ENCODE measurements around the gene TGFB1.
"Not testable (repeated sequence)": the region's sequence is repeated elsewhere in the genome, so short reads cannot be mapped to it uniquely, and the experiment has no call there.

The TGFB1 gene

DNA sequence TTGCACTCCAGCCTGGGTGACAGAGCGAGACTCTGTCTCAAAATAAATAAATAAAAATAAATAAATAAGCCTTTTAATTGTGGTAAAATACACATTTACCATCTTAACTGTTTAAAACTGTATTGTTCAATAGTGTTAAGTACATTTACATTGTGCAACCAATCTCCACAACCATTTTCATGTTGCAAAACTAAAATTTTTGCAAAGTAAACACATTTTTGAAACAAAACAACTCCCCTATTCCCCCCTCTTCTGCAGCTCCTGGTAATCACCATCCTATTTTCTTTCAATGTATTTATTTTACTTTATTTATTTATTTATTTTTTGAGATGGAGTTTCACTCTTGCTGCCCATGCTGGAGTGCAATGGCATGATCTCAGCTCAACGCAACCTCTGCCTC, 16.0 kb upstream of the TGFB1 start:
- DNase-seq (ENCODE audit: low read depth), result no peak

DNA sequence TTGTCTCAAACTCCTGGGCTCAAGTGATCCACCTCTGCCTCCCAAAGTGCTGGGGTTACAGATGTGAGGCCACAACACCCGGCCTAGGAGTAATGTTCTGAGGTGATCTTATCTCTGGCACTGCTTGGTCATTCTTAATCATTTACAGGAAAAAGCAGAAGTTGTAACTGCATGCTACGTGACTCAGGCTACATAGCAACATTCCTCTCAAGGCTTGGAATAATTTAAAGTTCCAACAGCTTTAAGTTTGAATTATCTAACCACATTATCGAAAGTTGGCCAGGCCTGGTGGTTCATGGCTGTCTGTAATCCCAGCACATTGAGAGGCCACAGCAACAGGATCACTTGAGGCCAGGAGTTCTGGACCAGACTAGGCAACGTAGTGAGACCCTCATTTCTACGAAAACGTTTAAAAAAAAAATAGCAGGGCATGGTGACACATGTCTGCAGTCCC, 14.2 kb upstream of the TGFB1 start:
- peak; percentile 69 for DNase-seq (ENCODE audit: low read depth)

DNA sequence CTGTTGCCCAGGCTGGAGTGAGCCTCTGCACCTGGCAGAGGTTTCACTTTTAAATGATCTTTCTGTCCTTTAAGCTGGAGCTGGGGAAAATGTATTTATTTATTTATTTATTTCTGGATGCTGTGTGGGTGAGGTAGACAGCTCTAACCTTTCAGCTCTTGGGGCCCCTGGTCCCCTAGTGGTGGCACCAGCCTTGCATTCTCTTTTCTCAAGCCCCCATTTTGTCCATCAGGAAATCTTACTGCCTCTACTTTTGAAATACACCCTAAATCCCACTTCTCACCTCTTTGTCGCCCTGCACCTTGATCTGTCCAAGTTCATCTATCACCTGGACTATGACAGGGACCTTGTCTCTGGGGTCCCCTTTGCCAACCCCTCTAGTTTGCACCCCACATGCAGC, 12.4 kb upstream of the TGFB1 start:
- DNase-seq (ENCODE audit: low read depth), result no peak

DNA sequence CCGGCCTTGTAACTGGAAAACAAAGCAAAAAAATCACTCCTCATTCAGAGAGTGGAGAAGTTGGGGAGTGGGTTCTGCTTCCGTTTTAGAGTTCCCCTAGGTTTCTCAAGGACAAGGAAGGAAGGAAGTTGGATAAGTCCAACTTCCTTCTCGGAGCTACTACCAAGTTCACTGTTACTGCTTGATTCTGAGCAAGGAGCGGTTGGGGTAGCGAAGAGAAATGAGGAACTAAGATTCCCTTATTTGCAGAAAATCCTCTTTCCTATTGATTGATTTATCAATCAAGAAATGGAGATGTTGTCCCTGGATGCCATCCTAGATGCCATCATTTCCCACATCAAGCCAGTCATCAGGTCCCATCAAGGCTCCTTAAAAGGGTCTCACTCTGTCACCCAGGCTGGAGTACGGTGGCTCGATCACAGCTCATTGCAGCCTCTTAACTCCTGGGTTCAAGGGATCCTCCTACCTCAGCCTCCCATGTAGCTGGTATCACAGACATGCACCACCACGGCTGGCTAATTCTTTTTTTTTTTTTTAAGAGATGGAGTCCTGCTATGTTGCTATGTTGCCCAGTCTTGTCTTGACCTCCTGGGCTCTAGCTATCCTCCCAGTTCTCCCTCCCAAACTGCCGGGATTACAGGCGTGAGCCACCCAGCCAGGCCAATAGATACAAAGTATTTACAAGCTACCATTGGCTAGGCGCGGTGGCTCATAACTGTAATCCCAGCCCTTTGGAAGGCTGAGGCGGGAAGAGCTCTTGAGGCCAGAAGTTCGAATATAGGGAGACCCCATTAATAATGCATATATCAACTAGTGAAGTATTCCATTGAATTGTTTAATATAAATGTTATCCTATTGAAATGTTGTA, 11.0 kb upstream of the TGFB1 start:
- no peak for DNase-seq (ENCODE audit: low read depth)

DNA sequence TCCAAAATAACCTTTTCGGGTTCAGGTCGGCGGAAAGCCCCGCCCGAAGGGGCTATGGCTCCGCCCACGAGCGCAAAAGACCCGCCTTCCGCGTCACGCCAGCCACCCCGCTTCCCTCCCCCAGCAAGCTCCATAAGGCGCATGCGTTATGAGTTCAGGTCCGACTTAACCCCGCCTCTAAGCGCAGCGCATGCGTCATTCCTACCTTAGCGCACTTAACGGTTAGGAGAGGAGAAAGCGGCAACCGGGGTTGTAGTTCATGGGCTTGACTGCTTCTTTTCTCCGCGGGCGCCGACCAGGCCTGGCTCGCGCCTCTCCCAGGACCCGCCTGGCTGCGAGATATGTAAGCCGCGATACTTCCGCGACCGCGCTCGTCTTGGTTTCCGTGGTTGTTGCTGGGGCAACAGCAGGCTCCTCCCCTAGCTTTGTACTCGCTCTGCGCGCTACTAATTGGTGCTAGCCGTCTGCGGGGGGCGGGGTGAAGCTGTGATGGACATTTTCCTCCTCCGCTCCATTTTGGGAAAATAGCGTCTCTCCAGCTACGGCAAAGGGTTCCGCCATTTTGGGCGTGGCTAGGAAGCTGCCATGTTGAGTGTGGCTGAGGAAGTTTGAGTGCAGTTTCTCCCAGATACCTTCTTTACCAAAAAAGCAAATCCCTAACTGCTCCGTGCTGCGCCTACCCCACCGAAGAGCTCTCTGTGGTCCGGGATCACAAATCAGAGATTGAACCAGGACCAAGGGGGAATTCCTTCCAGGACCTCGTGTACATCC, 10.2 kb upstream of the TGFB1 start, which contains the start of gene B9D2:
Gene B9D2 (minus strand): TSS at position 397 of the 771 bp plus-strand sequence. CDS start 630 bp downstream, outside the sequence.
- DNase-seq (ENCODE audit: low read depth), result peak; percentile 98

DNA sequence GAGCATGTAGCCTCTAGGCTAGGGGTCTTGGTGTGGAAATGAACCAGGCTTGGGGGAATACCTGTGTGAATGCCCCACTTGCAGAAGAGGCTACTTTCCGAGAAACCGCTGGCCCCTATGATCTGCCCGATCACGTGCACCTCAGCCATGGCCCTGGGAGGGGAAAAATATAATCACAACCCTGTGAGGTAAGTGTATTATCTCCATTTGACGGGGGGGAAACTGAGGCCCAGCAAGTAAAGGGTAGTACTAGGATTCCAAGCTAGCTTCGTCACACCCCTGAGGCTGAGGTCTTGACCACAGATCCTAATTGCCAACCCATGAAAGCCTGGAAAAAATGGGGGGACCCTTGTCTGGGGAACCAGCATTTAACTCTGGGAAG, 9.6 kb upstream of the TGFB1 start:
- DNase-seq (ENCODE audit: low read depth), result no peak

DNA sequence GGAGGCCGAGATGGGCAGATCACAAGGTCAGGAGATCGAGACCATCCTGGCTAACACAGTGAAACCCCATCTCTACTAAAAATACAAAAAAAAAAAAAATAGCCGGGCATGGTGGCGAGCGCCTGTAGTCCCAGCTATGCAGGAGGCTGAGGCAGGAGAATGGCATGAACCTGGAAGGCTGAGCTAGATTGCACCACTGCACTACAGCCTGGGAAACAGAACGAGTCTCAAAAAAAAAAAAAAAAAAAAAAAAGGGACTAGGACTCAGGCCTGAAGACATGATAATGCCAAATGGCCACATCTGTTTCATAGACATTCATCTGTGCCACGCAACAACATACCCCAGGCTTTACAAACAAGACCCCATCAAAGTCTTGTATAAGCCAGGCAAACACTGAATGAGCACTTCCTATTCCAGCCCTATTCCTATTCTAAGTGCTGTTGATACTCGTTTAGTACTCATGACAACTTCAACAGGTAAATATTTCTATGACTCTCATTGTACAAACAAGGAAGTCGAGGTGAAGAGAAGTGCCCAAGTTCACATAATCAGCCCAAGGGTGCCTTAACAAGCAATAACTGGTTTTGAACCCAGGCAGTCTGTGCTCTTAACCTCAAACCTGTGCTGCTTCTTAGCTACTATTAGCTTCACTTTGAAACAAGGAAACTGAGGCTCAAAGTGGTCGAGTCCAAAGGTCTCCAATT, 8.6 kb upstream of the TGFB1 start:
- no peak for DNase-seq (ENCODE audit: low read depth)

DNA sequence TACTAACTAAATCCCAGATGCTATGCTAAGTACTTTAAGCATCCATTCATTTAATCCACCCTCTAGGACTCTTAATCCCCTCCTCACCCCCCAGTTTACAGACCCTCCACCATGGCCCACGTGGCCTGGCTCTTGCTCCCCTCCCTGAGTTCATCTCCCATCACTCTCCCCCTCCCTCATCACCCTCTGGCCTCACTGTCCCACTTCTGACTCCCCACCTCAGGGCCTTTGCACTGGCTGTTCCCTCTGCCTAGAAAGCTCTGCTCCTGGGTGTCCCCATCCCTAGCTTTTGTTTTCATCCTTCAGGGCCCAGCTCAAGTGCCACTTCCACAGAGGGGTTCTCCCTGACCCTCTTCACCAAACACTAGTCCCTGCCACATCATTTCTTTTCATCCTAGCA, 6.0 kb upstream of the TGFB1 start:
- DNase-seq (ENCODE audit: low read depth), result no peak

DNA sequence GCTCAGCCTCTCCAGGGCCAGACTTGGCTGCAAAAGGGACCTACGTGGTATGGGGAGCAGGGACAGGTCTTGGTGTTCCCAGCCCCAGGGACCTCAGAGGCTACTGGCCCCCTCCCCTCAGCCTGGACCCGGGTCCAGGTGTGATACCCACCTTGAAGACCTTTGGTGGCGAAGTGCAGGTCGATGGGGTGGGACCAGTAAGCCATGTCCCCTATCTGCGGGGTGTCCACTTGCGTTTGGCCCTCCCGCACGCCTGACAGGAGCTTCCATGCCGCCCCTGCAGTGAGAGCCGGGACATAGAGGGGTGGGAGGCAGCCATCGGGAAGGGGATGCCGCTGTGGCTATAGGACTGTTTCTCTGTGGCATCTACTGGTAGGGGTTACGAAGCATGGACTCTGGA, 4.0 kb upstream of the TGFB1 start:
- DNase-seq (ENCODE audit: low read depth), result no peak

DNA sequence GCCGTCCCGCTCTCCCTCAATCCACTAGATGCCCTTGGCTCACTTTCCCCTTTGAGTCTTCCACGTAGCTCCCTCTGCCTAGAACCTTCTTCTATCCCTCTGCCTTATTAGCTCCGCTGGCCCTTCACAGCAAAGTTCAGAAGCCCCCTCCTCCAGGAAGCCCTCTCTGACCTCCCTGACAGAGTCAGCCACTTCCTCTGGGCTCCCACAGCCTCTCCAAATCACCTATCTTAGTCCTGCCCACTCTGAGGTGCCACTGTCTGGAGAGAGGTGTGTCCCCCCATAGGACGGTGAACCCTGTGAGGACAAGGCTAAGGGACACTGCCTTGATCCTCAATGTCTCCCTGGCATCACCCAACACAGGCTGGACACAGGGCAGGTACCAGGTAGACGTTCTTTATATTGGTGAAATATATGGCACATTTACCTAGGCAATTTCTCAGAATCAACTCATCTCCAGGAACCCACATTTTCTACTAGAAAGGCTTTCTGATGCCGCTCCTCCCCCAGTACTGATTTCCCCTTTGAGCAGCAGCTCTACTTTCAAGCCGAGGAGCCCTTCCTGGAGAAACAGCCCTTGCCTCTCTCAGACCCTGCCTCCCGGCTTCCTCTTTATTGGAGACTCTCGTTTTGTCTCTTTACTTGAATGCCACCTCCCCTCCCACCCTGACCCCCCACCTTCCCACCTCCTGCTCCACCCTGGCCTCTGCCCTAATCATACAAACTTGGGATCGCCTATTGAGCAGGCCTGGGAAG, 3.4 kb upstream of the TGFB1 start:
- DNase-seq (ENCODE audit: low read depth), result no peak

DNA sequence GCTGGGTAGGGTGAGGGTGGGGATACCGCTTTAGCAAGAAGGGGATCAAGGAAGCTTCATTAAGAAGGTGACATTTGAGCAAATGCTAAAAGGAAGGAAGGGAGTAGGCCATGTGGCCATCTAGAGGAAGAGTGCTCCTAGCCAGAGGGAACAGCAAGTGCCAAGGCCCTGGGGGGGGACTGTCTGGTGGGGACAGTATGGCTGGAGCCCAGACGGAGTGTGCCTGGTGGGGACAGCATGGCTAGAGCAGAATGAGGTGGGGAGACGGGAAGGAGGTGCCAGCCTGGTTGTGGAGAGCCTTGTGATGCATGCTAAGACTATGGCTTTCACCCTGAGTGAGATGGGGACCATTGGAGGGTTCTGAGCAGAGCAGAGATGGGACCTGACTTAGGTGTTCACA, 2.1 kb upstream of the TGFB1 start:
- DNase-seq (ENCODE audit: low read depth), result no peak

DNA sequence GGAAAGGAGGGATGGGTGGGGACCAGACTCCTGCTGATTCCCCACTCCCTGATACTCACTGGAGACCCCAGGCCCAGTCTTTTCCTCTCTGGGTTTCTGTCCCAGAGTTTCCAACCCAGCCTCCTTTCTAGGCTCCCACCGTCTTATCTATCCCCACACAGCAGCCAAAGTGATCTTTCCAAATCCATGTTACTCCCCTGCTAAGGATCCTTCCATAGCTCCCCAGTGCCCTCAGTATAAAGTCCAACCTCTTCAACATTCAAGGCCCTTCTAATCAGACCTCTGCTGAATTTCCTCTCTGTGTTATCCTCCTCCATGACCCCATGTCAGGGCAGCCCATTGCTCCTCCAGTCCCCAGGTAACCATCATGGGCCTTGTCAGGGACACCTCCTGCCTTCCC, 1.3 kb upstream of the TGFB1 start:
- DNase-seq (ENCODE audit: low read depth), result no peak

DNA sequence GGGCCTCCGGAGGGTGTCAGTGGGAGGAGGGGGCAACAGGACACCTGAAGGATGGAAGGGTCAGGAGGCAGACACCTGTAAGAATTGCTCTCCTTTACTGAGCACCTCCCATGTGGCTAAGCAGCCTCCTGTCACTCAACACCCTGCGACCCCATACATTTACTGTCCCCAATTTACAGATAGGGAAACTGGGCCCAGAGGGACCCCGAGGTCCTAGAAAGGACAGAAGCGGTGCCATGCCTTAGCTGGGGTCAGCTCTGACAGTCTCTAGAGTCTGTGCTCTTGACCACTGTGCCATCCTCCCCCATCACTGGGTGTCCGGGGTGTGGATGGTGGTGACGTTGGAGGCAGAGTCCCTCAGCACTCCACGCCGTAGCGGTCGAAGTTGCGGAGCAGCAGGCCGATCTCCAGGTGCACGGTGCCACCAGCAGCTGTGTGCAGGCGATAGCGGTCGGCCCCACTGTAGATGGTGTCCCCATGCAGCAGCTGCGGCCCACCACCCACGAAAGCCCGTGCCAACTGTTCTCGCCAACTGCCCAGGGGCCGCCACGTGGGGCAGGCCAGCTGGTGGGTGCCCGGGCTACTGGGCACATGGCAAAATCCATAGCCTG, 726 bp upstream of the TGFB1 start:
- DNase-seq (ENCODE audit: low read depth), result no peak

DNA sequence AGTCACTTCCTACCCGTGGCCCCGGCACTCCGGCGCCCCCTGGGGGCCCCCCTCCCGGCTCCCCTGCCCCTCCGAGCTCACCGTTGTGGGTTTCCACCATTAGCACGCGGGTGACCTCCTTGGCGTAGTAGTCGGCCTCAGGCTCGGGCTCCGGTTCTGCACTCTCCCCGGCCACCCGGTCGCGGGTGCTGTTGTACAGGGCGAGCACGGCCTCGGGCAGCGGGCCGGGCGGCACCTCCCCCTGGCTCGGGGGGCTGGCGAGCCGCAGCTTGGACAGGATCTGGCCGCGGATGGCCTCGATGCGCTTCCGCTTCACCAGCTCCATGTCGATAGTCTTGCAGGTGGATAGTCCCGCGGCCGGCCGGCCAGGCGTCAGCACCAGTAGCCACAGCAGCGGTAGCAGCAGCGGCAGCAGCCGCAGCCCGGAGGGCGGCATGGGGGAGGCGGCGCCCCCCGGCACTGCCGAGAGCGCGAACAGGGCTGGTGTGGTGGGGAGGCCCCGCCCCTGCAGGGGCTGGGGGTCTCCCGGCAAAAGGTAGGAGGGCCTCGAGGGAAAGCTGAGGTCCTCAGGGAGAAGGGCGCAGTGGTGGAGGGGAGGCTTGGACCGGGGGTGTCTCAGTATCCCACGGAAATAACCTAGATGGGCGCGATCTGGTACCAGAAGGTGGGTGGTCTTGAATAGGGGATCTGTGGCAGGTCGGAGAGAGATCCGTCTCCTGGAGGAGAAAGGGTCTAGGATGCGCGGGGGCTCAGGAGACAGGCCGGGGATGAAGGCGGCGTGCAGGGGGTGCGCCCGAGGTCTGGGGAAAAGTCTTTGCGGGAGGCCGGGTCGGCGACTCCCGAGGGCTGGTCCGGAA, 885 bp downstream of the TGFB1 start:
- DNase-seq (ENCODE audit: low read depth), result no peak

DNA sequence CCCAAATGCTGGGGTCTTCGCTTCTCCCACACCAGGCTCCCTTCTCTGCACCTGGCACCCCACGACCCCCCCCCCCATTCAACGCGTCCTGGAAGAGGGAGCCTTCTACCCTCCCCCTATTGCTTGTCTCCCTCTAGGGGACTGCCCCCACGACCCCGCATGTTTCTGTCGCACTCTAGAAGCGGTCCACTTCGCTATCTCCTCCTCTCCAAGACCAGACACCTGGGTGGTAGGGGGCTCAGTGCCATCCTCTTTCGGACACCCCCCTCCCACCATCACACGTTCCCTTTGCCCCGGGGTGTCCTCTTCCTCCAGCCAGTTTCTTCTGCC, 1.5 kb downstream of the TGFB1 start:
- no peak for DNase-seq (ENCODE audit: low read depth)

DNA sequence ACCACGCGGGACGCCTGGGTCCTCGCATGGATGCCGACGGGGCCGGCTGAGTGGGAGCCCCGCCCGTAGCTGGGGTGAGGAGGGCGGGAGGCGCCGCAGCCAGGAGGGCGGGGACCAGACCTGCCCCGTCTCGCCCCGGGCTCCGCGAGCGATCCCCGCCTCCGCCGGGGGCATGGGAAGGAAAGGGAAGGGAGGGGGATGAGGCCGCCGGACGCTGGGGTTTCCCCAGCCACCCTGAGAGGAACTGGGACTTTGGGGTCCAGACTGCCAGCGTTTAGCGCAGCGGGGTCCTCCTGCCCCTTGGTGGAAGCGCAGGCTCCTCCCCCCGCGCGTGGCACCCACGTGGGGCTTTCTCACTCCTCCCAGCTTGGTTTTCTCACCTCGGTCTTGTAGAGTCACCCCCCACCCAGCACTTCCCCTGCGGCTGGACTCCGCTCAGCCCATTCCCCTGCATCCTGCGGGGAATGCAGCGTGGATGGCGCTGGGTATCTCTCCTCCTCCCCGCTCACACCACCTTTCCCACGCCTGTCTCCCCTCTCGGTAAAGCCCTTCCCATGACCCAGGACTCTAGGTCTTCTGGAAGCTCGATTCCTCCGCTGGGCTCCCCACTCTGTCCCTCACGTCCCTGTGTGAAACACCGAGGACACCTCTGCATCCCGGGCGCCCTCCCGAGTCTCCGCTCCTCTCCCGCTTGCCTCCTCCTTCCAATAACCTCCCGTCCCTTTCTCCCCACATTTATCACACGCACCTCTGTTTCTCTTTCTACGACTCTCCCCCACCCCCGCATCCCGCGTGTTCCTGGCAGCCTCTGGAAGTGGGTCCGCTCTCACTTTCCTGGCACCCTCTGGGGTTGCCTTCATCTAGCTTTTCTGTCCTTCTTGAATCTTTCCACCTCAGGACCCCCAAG, 2.1 kb downstream of the TGFB1 start:
- DNase-seq (ENCODE audit: low read depth), result no peak

DNA sequence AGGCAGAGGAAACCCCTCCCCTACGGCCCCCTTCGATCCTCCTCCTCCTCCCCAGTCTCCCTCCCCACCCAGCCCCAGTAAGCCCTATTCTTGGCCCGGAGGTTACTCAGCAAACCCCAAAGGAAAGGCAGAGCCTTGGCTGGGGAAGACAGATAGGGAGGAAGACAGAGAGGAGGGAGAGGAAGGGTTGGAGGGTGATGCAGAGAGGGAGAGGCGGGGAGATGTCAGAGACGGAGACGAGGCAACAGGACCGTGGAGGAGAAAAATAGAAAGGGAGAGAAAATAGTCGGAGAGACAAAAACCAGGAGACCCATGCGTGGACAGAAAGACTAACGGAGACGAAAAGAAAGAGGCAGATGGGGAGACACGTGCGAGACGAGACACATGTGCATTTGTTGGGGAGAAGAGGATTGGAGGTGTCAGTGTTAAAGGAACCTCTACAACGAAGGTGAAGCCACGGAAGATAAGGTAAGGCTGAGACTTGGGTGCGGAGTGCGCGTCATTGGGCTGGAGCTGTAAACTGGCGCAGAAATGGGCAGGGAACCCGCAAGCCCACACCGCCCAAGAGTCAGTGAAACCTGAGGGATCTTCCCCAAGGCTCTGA, 2.9 kb downstream of the TGFB1 start:
- no peak for DNase-seq (ENCODE audit: low read depth)

DNA sequence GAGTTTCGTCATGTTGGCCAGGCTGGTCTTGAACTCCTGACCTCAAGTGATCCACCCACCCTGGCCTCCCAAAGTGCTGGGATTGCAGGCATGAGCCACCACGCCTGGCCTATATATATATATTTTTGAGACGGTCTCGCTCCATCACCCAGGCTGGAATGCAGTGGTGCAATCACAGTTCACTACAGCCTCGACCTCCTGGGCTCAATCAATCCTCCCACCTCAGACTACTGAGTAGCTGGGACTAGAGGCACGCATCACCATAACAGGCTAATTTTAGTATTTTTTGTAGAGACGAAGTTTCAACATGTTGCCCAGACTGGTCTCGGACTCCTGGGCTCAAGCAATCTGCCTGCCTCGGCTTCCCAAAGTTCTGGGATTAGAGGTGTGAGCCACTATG, 6.8 kb downstream of the TGFB1 start:
- not testable (repeated sequence) for DNase-seq (ENCODE audit: low read depth)

DNA sequence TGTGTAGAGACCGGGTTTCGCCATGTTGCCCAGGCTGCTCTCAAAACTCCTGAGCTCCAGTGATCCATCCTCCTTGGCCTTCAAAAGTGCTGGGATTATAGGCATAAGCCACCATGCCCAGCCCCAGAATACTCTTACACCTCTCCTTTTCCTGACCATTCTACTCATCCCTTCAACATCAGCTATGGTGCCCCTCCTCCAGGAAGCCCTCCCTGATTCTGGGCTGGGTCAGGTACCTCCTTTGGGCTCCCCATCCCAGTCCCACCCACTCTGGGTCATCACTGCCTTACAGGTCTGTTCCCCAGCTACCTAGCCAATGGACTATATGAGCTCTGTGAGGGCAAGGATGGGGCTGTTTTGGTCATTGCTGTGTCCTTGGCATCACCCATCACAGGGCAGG, 9.6 kb downstream of the TGFB1 start:
- no peak for DNase-seq (ENCODE audit: low read depth)
